ENCODE data around the gene AGR2. TPM values are rescaled to one million over a fixed set of nuclear protein-coding genes. Genes with fewer than 3 reads are reported as not detected.

AGR2 gene
- total RNA-seq, 1 experiment from 2014 or later: not detected

DNA sequence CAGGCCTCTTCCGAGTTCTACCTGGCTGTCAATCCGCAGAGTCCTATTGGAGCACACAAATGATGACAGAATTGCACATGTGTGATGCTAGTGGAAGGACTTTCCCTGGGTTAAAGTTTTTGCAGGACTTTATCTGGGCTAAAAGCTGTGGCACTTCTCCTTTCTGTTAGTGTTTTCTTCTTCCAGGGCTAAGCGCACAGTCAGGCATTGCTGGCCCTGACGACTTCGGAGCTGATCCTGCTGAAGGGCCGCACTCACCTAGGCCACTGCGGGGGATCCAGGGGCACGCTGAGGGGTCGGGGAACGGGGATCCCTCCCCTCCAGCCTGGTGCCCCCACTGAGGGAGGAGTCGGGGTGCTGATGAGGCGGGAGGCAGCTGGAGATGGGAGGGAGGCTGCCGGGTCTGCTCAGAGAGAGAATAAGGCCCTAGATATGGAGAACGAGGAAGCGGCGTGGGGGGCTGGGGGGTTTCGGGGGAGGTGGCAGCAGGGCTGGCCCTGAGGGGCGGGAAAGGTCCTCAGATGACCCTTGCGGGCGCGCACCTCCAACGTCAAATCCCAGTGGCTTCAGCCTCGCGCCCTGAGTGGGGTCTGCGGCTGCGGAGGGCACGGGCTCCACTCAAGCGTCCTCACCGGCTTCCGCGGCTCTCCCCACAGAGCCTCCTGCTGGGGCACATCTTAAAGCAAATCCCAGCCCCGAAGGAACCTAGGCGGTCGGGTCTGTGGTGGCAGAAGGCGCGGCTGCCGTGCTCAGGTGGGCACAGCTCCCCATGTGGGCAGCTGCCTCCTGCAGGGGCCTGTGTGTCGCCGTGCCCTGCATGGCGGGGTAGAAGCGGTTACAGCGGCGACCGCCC is 46.0 kb upstream of the AGR2 start:
- Mint-ChIP-seq H3K27ac (no peak overlapping the region), H3K27me3 (ENCODE audit: low read depth) (no peaks in the 10 kb centered on the region), H3K4me3 (no peak overlapping the region), H3K4me1 (peaks cover 0 to 7% of the 10 kb centered on the region in 2 experiments; a peak in 2 of 4 replicates), H3K36me3 (ENCODE audit: insufficient read depth in 1 of 3, low read depth in 3 of 3) (no peaks in the 10 kb centered on the region), H3K9me3 (no peaks in the 10 kb centered on the region)
- Histone ChIP-seq H3K4me1 (ENCODE audit: insufficient read depth, low read length) (no peaks in the 10 kb centered on the region), H3K4me2 (ENCODE audit: insufficient read depth, insufficient read length, low read length) (no peak overlapping the region), H2BK12ac (ENCODE audit: insufficient read length, low read depth, low read length) (no peak overlapping the region), H3K79me2 (ENCODE audit: insufficient read depth, low read length) (no peaks in the 10 kb centered on the region), H2AK5ac (ENCODE audit: insufficient read length, low read length) (no peak overlapping the region), H4K5ac (ENCODE audit: insufficient read length, low read depth, low read length) (no peak overlapping the region), H2BK120ac (ENCODE audit: low read depth, low read length, poor library complexity, severe bottlenecking) (no peak overlapping the region), H4K8ac (replicated peaks; ENCODE audit: insufficient read length, low read depth, low read length) (no peak overlapping the region), H3K4ac (ENCODE audit: low read depth, low read length) (no peak overlapping the region), H3K14ac (ENCODE audit: insufficient read depth, low read length) (no peak overlapping the region), H3K27me3 (ENCODE audit: insufficient read depth, low read length) (no peaks in the 10 kb centered on the region; the same call in 1 of the 2 replicates), H3K79me1 (ENCODE audit: insufficient read depth, low read depth, low read length, poor library complexity, severe bottlenecking) (no peaks in the 10 kb centered on the region), H4K20me1 (ENCODE audit: control insufficient read depth, insufficient read depth, insufficient read length) (no peaks in the 10 kb centered on the region), H3K27ac (ENCODE audit: insufficient read length, low read depth, low read length) (no peak overlapping the region), H2AFZ (ENCODE audit: low read length) (no peak overlapping the region), H4K91ac (ENCODE audit: insufficient read length, low read depth, low read length) (no peak overlapping the region), H3K56ac (ENCODE audit: insufficient read length, low read depth, low read length) (no peak overlapping the region), H3K9me3 (ENCODE audit: control insufficient read depth, low read depth, low read length) (no peaks in the 10 kb centered on the region), H2BK20ac (ENCODE audit: low read depth, low read length, poor library complexity, severe bottlenecking) (no peak overlapping the region), H3K18ac (ENCODE audit: insufficient read length, low read depth, low read length) (no peak overlapping the region), H3K23ac (ENCODE audit: insufficient read length, low read depth, low read length) (no peak overlapping the region), H3K23me2 (ENCODE audit: insufficient read length, low read depth, low read length, poor library complexity, severe bottlenecking) (no peaks in the 10 kb centered on the region), H2BK15ac (ENCODE audit: low read depth, low read length) (no peak overlapping the region), H2BK5ac (ENCODE audit: insufficient read length, low read length) (no peak overlapping the region), H3K9ac (ENCODE audit: extremely low read depth, insufficient read length, low read length) (no peak overlapping the region), H3T11ph (ENCODE audit: low read length) (no peak overlapping the region)
- no peak for TF ChIP-seq CTCF (conservative IDR thresholded peaks at IDR 0.05)
- no CpG with 5 or more reads among the region's 44 CpGs for WGBS (ENCODE audit: extremely low coverage, insufficient read length, low lambda C conversion rate)
- no peak for DNase-seq
